GM10248 (cell line): Measurements from ENCODE around the gene ATG4B.

Source experiments
- CTCF ChIA-PET: fragments of 300-600 bp; sonication (Branson Sonifier 250); formaldehyde crosslinking; extraction: SDS; loops from one replicate; lab custom pipeline; 2021; ENCODE audit warnings: antibody characterized with exemption; lab: Yijun Ruan, JAX
- POLR2A ChIA-PET: fragments of 350-650 bp; sonication (Branson Sonifier 250); formaldehyde crosslinking; extraction: SDS; loops from one replicate; lab custom pipeline; 2020; ENCODE audit warnings: antibody characterized with exemption; lab: Yijun Ruan, JAX
- DNase-seq: peaks from one replicate; pipeline ENCODE4 v3.0.0; 2012; ENCODE audit errors: extremely low spot score
- CTCF ChIP-seq: IDR thresholded peaks from 2 replicates; pipeline ENCODE4 v1.5.1; 2012; ENCODE audit warnings: mild to moderate bottlenecking, low read depth; ENCODE audit errors: extremely low read depth, missing control alignments, control extremely low read depth

ATG4B gene

GRCh38 chr2:241673797-241674725 lies 36.6 kb downstream of the ATG4B start:
- ChIA-PET CTCF (no interaction called here), POLR2A (no interaction called here)
- no peak for TF ChIP-seq CTCF
- DNase-seq: no peak

- ChIA-PET POLR2A (no interaction called here), CTCF (no interaction called here)
- no peak for TF ChIP-seq CTCF
- DNase-seq: no peak
Measured at GRCh38 chr2:241675885-241676284, 38.4 kb downstream of the ATG4B start.

- POLR2A ChIA-PET: no interaction called here
- CTCF ChIA-PET: no interaction called here
- DNase-seq: no peak
- TF ChIP-seq CTCF: no peak
Measured at GRCh38 chr2:241676665-241677064, 39.2 kb downstream of the ATG4B start.

- DNase-seq: no peak
- no peak for TF ChIP-seq CTCF
- ChIA-PET CTCF (no interaction called here), POLR2A (no interaction called here)
Measured at GRCh38 chr2:241677392-241677791, 39.9 kb downstream of the ATG4B start.

- no peak for TF ChIP-seq CTCF
- ChIA-PET CTCF (interaction anchor here (1.1 kb wide), 1 partner anchor 25 kb away, joined by 3 read pairs; no protein-coding TSS in a partner anchor), POLR2A (interaction anchor here (0.6 kb wide), 1 partner anchor 32 kb away, joined by 6 read pairs; no protein-coding TSS in a partner anchor)
- DNase-seq: no peak
Measured at GRCh38 chr2:241678307-241678706, 40.8 kb downstream of the ATG4B start.

- no peak for DNase-seq
- no peak for TF ChIP-seq CTCF
- POLR2A ChIA-PET: no interaction called here
- CTCF ChIA-PET: interaction anchor here (1.1 kb wide), 2 partner anchors 24 to 828 kb away, joined by 3 to 4 read pairs; no protein-coding TSS in a partner anchor
Measured at GRCh38 chr2:241678784-241679540, 41.5 kb downstream of the ATG4B start.
